Activated CD4-positive, alpha-beta T cell treated with anti-CD3 and anti-CD28 coated beads for 36 hours (primary cell): ENCODE data around the gene COA8. TPM values are rescaled to one million over a fixed set of nuclear protein-coding genes. Genes with fewer than 3 reads are reported as not detected.
"Not testable (repeated sequence)": the region's sequence is repeated elsewhere in the genome, so short reads cannot be mapped to it uniquely, and the experiment has no call there.

Experiments
- ATAC-seq: fragments of 200-7000 bp; cut with Tn5 transposase; one replicate; pipeline ENCODE4 v1.10.0; 2021; ENCODE audit warnings: mild to moderate bottlenecking, moderate library complexity
- CTCF ChIA-PET: fragments of 350-600 bp; sonication (Branson Sonifier 250); formaldehyde crosslinking; loops from one replicate; lab custom pipeline; 2021; ENCODE audit warnings: antibody characterized with exemption; lab: Charles Lee
- POLR2A ChIA-PET: fragments of 350-600 bp; sonication (Branson Sonifier 250); formaldehyde crosslinking; loops from one replicate; lab custom pipeline; 2021; ENCODE audit warnings: antibody characterized with exemption, inconsistent platforms; lab: Charles Lee
- DNase-seq: peaks from one replicate; pipeline ENCODE4 v3.0.0-alpha.2; 2020
- H3K27ac Mint-ChIP-seq: one replicate; pipeline ENCODE4 v1.8.0; 2021; ENCODE audit warnings: mixed read lengths
- H3K27me3 Mint-ChIP-seq: one replicate; pipeline ENCODE4 v1.8.0; 2021; ENCODE audit warnings: mixed read lengths
- H3K36me3 Mint-ChIP-seq: one replicate; pipeline ENCODE4 v1.8.0; 2021; ENCODE audit warnings: low read depth, mixed read lengths
- H3K4me1 Mint-ChIP-seq: one replicate; pipeline ENCODE4 v1.8.0; 2021; ENCODE audit warnings: mixed read lengths
- H3K4me3 Mint-ChIP-seq: one replicate; pipeline ENCODE4 v1.8.0; 2021; ENCODE audit warnings: mild to moderate bottlenecking, moderate library complexity, mixed read lengths
- H3K9me3 Mint-ChIP-seq: one replicate; pipeline ENCODE4 v1.8.0; 2021; ENCODE audit warnings: low read depth, mixed read lengths
- intact Hi-C, 2 experiments: fragments of 100-400 bp; cut with DNase I in 1 of 2; cut with micrococcal nuclease in 1 of 2; formaldehyde crosslinking; loops; one replicate each; pipeline versions ENCODE4 v1.14.2 to v1.15.1; 2022 to 2024; cut with DNase I, micrococcal nuclease
- total RNA-seq, 2 experiments: library from RNA; stranded (reverse); gene quantifications; one replicate each; pipeline ENCODE4 v1.2.3, GENCODE V29; 2021

The COA8 gene
- total RNA-seq, 2 experiments from 2014 or later: 39.6 to 41.7 TPM

- Mint-ChIP-seq H3K4me3 (no peak overlapping the region), H3K36me3 (no peaks in the 10 kb centered on the region), H3K27ac (no peak overlapping the region), H3K27me3 (no peaks in the 10 kb centered on the region), H3K9me3 (no peaks in the 10 kb centered on the region), H3K4me1 (peaks cover 6% of the 10 kb centered on the region)
- CTCF ChIA-PET: interaction anchor here (0.6 kb wide), 1 partner anchor 56 kb away, joined by 3 read pairs; no protein-coding TSS in a partner anchor
- ATAC-seq: peak; percentile 85
- peak; percentile 47 for DNase-seq
- intact Hi-C loops: no loop called here
- POLR2A ChIA-PET: no interaction called here
These were observed 35.0 kb downstream of the COA8 start for GRCh38 chr14:103597623-103598377.

GRCh38 chr14:103600503-103600902 lies 37.7 kb downstream of the COA8 start:
- H3K27ac Mint-ChIP-seq: no peak overlapping the region
- intact Hi-C loops: no loop called here
- no peaks in the 10 kb centered on the region for H3K27me3 Mint-ChIP-seq
- H3K4me1 Mint-ChIP-seq: peaks cover 2% of the 10 kb centered on the region
- CTCF ChIA-PET: interaction anchor here (0.8 kb wide), 2 partner anchors 14 to 1536 kb away, joined by 3 to 4 read pairs; no protein-coding TSS in a partner anchor
- ATAC-seq (no peak), DNase-seq (no peak)
- H3K9me3 Mint-ChIP-seq: no peaks in the 10 kb centered on the region
- POLR2A ChIA-PET: no interaction called here
- no peaks in the 10 kb centered on the region for H3K36me3 Mint-ChIP-seq
- H3K4me3 Mint-ChIP-seq: no peak overlapping the region

DNA sequence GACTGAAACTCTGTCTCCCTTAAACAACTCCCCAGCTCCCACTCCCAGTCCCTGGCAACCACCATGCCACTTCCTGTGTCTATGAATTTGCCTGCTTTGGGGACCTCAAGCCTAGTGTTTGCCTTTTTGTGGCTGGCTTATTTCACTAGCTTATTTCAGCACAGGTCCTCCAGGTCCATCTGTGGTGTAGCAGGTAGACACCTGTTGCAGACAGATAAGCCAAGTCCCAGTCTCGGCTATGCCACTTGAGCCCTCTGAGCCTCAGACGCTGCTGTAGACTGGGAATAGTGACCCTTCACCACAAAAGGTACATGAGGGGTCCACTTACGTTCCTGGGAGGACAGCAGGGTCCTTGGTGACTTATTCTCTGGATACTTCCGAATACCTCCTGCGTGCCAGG lies 41.9 kb downstream of the COA8 start:
- Mint-ChIP-seq H3K27ac (no peak overlapping the region), H3K36me3 (no peaks in the 10 kb centered on the region), H3K27me3 (peaks cover 2% of the 10 kb centered on the region), H3K4me1 (peaks cover 20% of the 10 kb centered on the region), H3K4me3 (no peak overlapping the region), H3K9me3 (no peaks in the 10 kb centered on the region)
- ChIA-PET CTCF (interaction anchor here (0.7 to 1.0 kb wide), 2 partner anchors 9 to 608 kb away, joined by 3 to 4 read pairs; no protein-coding TSS in a partner anchor), POLR2A (no interaction called here)
- intact Hi-C loops: loop anchor here in 1 of 2 experiments (5.0 kb wide), 1 partner anchor 73 kb away; no protein-coding TSS in a partner anchor
- DNase-seq: no peak
- ATAC-seq: no peak

DNA sequence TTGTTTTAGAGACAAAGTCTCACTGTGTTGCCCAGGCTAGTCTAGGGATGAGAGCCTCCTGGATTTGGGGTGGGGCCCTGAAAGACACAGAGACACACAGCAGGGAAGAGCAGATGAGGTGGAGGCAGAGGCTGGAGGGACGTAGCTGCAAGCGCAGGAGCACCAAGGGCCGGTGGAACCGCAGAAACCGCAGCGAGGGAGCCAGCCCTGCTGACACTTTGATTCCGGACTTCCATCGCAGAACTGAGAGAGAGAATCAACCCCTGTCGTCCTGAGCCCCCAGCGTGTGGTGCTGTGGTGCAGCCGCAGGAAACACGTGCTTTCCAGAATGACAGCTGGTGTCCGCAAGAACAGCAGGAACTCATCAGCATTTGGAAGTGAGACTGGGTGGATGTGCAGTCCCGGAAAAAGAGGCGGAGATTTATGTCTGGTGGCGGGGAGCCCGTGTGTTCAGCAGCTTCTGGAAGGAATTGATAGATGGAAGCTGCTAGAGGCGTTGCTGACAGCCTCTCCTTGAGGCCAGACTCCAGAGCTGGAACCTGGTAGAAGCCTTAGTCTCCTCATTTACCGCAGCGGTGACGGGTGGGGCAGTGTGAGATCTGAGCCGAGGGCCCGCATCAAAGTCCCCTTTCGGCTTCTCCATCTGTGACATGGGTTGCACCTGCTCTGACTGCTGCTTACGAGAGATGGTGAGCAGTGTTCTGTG lies 44.4 kb downstream of the COA8 start:
- peak; percentile 76 for DNase-seq
- Mint-ChIP-seq H3K4me1 (peaks cover 20% of the 10 kb centered on the region), H3K9me3 (peaks cover 7% of the 10 kb centered on the region), H3K36me3 (peaks cover 1% of the 10 kb centered on the region), H3K27ac (peak overlapping the region; percentile 59), H3K27me3 (peaks cover 2% of the 10 kb centered on the region), H3K4me3 (peak overlapping the region; percentile 29)
- ChIA-PET POLR2A (no interaction called here), CTCF (interaction anchor here (1.2 to 1.8 kb wide), 2 partner anchors 17 to 58 kb away, joined by 3 to 5 read pairs; no protein-coding TSS in a partner anchor)
- peak; percentile 79 for ATAC-seq
- intact Hi-C loops: loop anchor here in 1 of 2 experiments (5.0 kb wide), 1 partner anchor 70 kb away; no protein-coding TSS in a partner anchor

DNA sequence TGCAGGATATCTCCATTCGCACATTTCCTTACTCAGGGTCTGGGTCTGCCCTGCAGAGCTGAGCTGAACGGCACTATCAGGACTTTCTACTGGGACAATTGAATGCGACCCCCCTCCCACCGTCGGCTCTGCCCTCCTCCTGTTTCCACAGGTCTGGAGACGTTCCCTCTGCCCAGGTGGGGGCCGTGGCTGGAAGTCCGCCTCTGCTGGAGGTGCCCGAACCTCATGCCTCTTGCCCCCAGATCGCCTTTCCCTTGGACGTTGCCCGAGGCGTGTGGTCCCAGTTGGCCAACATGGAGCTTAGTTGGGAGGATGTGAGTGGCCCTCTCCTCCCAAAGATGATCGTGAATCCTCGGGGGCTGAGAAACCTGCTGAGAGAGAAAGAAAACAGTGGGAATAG lies 45.1 kb downstream of the COA8 start:
- ATAC-seq (peak; percentile 21), DNase-seq (no peak)
- Mint-ChIP-seq H3K27me3 (peaks cover 2% of the 10 kb centered on the region), H3K9me3 (peaks cover 7% of the 10 kb centered on the region), H3K27ac (no peak overlapping the region), H3K4me3 (peak overlapping the region; percentile 29), H3K36me3 (peaks cover 1% of the 10 kb centered on the region), H3K4me1 (peaks cover 20% of the 10 kb centered on the region)
- intact Hi-C loops: loop anchor here in 1 of 2 experiments (5.0 kb wide), 1 partner anchor 69 kb away; no protein-coding TSS in a partner anchor
- ChIA-PET POLR2A (interaction anchor here (0.6 to 0.7 kb wide), 2 partner anchors 472 to 1411 kb away, joined by 3 to 4 read pairs; no protein-coding TSS in a partner anchor), CTCF (interaction anchor here (1.2 to 1.8 kb wide), 3 partner anchors 17 to 218 kb away, joined by 3 to 5 read pairs (median 3); no protein-coding TSS in a partner anchor)

GRCh38 chr14:103609081-103609480 lies 46.3 kb downstream of the COA8 start:
- intact Hi-C loops: loop anchor here in 1 of 2 experiments (5.0 kb wide), 1 partner anchor 68 kb away; no protein-coding TSS in a partner anchor
- H3K4me3 Mint-ChIP-seq, H3K27ac Mint-ChIP-seq, DNase-seq, H3K9me3 Mint-ChIP-seq, ATAC-seq, POLR2A ChIA-PET, H3K27me3 Mint-ChIP-seq, H3K36me3 Mint-ChIP-seq: not testable (repeated sequence)
- H3K4me1 Mint-ChIP-seq: peaks cover 20% of the 10 kb centered on the region
- CTCF ChIA-PET: interaction anchor here (1.2 to 1.8 kb wide), 2 partner anchors 15 to 219 kb away, joined by 3 to 5 read pairs; no protein-coding TSS in a partner anchor

DNA sequence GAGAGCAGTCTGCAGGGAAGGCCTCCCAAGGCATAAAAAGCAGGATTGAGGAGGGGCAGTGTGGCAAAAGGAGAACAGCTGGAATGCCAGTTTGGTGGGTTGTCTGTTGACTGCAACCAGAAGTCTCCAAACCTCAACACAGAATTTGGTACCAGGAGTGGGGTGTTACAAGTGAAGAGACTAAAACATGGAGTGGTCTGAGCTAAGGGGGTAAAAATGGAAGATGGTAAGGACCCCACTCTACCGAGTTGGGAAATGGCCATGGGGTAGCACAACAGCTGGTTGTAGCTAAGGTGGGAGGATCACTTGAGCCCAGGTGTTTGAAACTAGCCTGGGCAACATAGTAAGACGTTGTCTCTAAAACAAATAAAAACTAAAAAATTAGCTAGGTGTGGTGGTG lies 48.5 kb downstream of the COA8 start:
- Mint-ChIP-seq H3K9me3 (peaks cover 7% of the 10 kb centered on the region), H3K27me3 (peaks cover 2% of the 10 kb centered on the region), H3K4me1 (peaks cover 20% of the 10 kb centered on the region), H3K27ac (no peak overlapping the region), H3K4me3 (no peak overlapping the region), H3K36me3 (peaks cover 1% of the 10 kb centered on the region)
- DNase-seq (no peak), ATAC-seq (no peak)
- CTCF ChIA-PET: interaction anchor here (0.7 kb wide), 1 partner anchor 68 kb away, joined by 3 read pairs; no protein-coding TSS in a partner anchor
- POLR2A ChIA-PET: no interaction called here
- intact Hi-C loops: loop anchor here in 1 of 2 experiments (5.0 kb wide), 2 partner anchors 66 to 81 kb away; no protein-coding TSS in a partner anchor

DNA sequence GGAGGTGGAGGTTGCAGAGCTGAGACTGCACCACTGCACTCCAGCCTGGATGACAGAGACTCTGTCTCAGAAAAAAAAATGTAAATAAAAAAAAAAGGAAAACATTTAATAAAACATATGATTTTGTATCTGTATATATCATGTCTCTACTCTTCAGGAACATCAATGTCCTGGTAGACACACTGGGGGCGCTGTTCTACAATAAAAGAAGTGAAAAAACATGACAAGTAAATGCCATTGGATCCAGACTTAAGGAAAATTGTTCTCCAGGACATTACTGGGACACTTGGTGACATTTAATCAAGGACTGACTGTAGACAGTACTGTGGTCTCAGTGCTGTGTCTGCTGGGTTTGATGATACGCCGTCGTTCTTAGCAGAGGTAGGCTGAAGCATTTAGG lies 50.8 kb downstream of the COA8 start:
- Mint-ChIP-seq H3K4me1 (peaks cover under 1% of the 10 kb centered on the region), H3K27ac (no peak overlapping the region), H3K36me3 (peaks cover 1% of the 10 kb centered on the region), H3K9me3 (peaks cover 7% of the 10 kb centered on the region), H3K4me3 (no peak overlapping the region), H3K27me3 (peaks cover 2% of the 10 kb centered on the region)
- POLR2A ChIA-PET: no interaction called here
- no peak for ATAC-seq
- intact Hi-C loops: loop anchor here in 1 of 2 experiments (5.0 kb wide), 2 partner anchors 64 to 79 kb away; no protein-coding TSS in a partner anchor
- peak; percentile 44 for DNase-seq
- CTCF ChIA-PET: interaction anchor here (0.7 to 1.6 kb wide), 7 partner anchors 8 to 163 kb away, joined by 3 to 7 read pairs (median 3); no protein-coding TSS in a partner anchor

DNA sequence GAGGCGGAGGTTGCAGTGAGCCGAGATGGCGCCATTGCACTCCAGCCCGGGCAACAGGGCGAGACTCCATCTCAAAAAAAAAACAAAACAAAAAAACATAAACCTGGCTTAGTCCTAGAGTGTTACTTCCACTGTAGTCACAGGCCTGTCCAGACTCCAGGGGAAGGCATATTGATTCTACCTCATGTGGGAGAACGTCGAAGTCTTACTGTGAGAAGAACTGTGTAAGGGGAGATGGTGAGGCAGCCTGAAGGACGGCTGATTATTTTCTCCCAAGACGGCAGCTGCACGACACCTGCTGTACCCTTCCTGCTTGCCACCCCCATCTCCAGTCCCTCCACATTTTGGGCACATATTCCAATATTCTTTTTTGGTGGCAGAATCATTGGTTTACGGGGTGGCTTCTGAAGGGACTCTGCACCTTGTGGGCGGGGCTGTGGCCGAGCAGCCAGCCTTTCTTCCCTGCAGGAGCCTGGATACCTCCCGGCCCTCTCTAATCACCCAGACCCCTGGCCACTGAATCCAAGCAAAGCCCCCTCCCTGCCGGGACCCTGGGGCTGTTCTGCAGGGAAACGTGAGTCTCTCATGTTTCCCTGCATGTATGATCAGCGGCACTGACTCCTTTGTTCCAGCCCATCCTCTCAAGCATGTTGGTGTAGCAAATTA lies 54.0 kb downstream of the COA8 start:
- no peak overlapping the region for H3K4me3 Mint-ChIP-seq
- H3K27ac Mint-ChIP-seq: no peak overlapping the region
- no peaks in the 10 kb centered on the region for H3K9me3 Mint-ChIP-seq

DNA sequence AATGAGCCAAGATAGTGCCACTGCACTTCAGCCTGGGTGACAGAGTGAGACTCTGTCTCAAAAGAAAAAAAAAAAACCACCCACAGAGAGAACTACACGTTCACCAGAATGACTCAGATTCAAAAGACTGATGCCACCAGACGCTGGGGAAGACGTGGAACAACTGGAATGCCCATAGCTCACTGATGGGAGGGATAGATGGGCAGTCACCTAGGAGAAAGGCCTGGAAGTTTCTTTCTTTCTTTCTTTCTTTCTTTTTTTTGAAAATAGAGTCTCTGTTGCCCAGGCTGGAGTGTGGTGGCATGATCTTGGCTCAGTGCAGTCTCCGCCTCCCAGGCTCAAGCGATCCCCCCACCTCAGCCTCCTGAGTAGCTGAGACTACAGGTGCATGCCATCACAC lies 56.3 kb downstream of the COA8 start:
- intact Hi-C loops: no loop called here
- H3K27me3 Mint-ChIP-seq: no peaks in the 10 kb centered on the region
- H3K4me3 Mint-ChIP-seq: no peak overlapping the region
- H3K9me3 Mint-ChIP-seq: no peaks in the 10 kb centered on the region
- H3K27ac Mint-ChIP-seq: no peak overlapping the region
- peaks cover 2% of the 10 kb centered on the region for H3K4me1 Mint-ChIP-seq
- peak; percentile 30 for ATAC-seq
- CTCF ChIA-PET: no interaction called here
- no peak for DNase-seq
- H3K36me3 Mint-ChIP-seq: no peaks in the 10 kb centered on the region
- POLR2A ChIA-PET: no interaction called here

More for the DNA sequence above, 54.0 kb downstream of the COA8 start:
- CTCF ChIA-PET: interaction anchor here (0.6 to 1.0 kb wide), 3 partner anchors 46 to 1232 kb away, joined by 3 to 4 read pairs (median 3); no protein-coding TSS in a partner anchor
- no peaks in the 10 kb centered on the region for H3K36me3 Mint-ChIP-seq
- no peaks in the 10 kb centered on the region for H3K27me3 Mint-ChIP-seq
- DNase-seq (no peak), ATAC-seq (no peak)
- POLR2A ChIA-PET: no interaction called here
- intact Hi-C loops: no loop called here
- H3K4me1 Mint-ChIP-seq: no peaks in the 10 kb centered on the region
